WTC11 (cell line): ENCODE results near the gene SHOC2.

Experiments
- CTCF ChIP-seq: fragments of 200-600 bp; IDR thresholded peaks from 2 replicates; pipeline ENCODE4 v1.8.0; 2022; ENCODE audit warnings: antibody characterized with exemption
- E2F4 ChIP-seq: sonication (generic); formaldehyde crosslinking; IDR thresholded peaks from 2 replicates; pipeline ENCODE4 v1.8.1; 2022; ENCODE audit warnings: low read depth, mild to moderate bottlenecking, moderate library complexity, missing genetic modification reagents, borderline replicate concordance
- JAZF1 ChIP-seq: fragments of 250-450 bp; sonication (Bioruptor Pico); IDR thresholded peaks from 2 replicates; pipeline ENCODE4 v1.9.0; 2021; ENCODE audit warnings: moderate library complexity, mild to moderate bottlenecking, inconsistent platforms
- NFE2L1 ChIP-seq: sonication (generic); formaldehyde crosslinking; IDR thresholded peaks from 2 replicates; pipeline ENCODE4 v1.8.1; 2023; ENCODE audit warnings: missing genetic modification reagents
- NR2C2 ChIP-seq: sonication (generic); formaldehyde crosslinking; IDR thresholded peaks from 2 replicates; pipeline ENCODE4 v1.8.0; 2022; ENCODE audit warnings: mild to moderate bottlenecking, missing genetic modification reagents
- TF ChIP-seq, protein P1 (sequence below): sonication (generic); formaldehyde crosslinking; IDR thresholded peaks from 2 replicates; pipeline ENCODE4 v1.8.0; 2022; ENCODE audit warnings: missing genetic modification reagents
- TF ChIP-seq, protein P2 (sequence below): sonication (generic); formaldehyde crosslinking; IDR thresholded peaks from 2 replicates; pipeline ENCODE4 v1.8.0; 2022; ENCODE audit warnings: mild to moderate bottlenecking, missing genetic modification reagents
- TF ChIP-seq, protein P3 (sequence below): sonication (generic); formaldehyde crosslinking; IDR thresholded peaks from 2 replicates; pipeline ENCODE4 v1.8.1; 2023; ENCODE audit warnings: mild to moderate bottlenecking, missing genetic modification reagents
- TF ChIP-seq, protein P4 (sequence below): sonication (generic); formaldehyde crosslinking; IDR thresholded peaks from 2 replicates; pipeline ENCODE4 v1.8.1; 2023; ENCODE audit warnings: mild to moderate bottlenecking, missing genetic modification reagents

GRCh38 chr10:110873951-110874350 is 45.5 kb upstream of the SHOC2 start:
- no peak for TF ChIP-seq CTCF
- no peak for TF ChIP-seq E2F4 (CRISPR knock-in tag)
- TF ChIP-seq, protein P1, sequence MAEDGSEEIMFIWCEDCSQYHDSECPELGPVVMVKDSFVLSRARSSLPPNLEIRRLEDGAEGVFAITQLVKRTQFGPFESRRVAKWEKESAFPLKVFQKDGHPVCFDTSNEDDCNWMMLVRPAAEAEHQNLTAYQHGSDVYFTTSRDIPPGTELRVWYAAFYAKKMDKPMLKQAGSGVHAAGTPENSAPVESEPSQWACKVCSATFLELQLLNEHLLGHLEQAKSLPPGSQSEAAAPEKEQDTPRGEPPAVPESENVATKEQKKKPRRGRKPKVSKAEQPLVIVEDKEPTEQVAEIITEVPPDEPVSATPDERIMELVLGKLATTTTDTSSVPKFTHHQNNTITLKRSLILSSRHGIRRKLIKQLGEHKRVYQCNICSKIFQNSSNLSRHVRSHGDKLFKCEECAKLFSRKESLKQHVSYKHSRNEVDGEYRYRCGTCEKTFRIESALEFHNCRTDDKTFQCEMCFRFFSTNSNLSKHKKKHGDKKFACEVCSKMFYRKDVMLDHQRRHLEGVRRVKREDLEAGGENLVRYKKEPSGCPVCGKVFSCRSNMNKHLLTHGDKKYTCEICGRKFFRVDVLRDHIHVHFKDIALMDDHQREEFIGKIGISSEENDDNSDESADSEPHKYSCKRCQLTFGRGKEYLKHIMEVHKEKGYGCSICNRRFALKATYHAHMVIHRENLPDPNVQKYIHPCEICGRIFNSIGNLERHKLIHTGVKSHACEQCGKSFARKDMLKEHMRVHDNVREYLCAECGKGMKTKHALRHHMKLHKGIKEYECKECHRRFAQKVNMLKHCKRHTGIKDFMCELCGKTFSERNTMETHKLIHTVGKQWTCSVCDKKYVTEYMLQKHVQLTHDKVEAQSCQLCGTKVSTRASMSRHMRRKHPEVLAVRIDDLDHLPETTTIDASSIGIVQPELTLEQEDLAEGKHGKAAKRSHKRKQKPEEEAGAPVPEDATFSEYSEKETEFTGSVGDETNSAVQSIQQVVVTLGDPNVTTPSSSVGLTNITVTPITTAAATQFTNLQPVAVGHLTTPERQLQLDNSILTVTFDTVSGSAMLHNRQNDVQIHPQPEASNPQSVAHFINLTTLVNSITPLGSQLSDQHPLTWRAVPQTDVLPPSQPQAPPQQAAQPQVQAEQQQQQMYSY (CRISPR knock-in tag): no peak
- TF ChIP-seq, protein P2, sequence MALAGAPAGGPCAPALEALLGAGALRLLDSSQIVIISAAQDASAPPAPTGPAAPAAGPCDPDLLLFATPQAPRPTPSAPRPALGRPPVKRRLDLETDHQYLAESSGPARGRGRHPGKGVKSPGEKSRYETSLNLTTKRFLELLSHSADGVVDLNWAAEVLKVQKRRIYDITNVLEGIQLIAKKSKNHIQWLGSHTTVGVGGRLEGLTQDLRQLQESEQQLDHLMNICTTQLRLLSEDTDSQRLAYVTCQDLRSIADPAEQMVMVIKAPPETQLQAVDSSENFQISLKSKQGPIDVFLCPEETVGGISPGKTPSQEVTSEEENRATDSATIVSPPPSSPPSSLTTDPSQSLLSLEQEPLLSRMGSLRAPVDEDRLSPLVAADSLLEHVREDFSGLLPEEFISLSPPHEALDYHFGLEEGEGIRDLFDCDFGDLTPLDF: no peak
- TF ChIP-seq, protein P3, sequence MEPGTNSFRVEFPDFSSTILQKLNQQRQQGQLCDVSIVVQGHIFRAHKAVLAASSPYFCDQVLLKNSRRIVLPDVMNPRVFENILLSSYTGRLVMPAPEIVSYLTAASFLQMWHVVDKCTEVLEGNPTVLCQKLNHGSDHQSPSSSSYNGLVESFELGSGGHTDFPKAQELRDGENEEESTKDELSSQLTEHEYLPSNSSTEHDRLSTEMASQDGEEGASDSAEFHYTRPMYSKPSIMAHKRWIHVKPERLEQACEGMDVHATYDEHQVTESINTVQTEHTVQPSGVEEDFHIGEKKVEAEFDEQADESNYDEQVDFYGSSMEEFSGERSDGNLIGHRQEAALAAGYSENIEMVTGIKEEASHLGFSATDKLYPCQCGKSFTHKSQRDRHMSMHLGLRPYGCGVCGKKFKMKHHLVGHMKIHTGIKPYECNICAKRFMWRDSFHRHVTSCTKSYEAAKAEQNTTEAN (CRISPR knock-in tag): no peak
- TF ChIP-seq NR2C2 (CRISPR knock-in tag): no peak
- TF ChIP-seq NFE2L1 (CRISPR knock-in tag): no peak
- no peak for TF ChIP-seq JAZF1
- TF ChIP-seq, protein P4, sequence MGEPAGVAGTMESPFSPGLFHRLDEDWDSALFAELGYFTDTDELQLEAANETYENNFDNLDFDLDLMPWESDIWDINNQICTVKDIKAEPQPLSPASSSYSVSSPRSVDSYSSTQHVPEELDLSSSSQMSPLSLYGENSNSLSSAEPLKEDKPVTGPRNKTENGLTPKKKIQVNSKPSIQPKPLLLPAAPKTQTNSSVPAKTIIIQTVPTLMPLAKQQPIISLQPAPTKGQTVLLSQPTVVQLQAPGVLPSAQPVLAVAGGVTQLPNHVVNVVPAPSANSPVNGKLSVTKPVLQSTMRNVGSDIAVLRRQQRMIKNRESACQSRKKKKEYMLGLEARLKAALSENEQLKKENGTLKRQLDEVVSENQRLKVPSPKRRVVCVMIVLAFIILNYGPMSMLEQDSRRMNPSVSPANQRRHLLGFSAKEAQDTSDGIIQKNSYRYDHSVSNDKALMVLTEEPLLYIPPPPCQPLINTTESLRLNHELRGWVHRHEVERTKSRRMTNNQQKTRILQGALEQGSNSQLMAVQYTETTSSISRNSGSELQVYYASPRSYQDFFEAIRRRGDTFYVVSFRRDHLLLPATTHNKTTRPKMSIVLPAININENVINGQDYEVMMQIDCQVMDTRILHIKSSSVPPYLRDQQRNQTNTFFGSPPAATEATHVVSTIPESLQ (CRISPR knock-in tag): no peak
